ENCODE measurements around the gene PPIP5K2. TPM values are rescaled to one million over a fixed set of nuclear protein-coding genes. Genes with fewer than 3 reads are reported as not detected.

PPIP5K2 gene
- total and polyA plus RNA-seq, 2 of the 8 experiments (the other 6 are each of a cell fraction or from before 2014, with no cell fraction given): 14.8 to 46.6 TPM

GRCh38 chr5:103126557-103126956 lies 6.5 kb downstream of the PPIP5K2 start (continued):
- TF ChIP-seq, protein P1, sequence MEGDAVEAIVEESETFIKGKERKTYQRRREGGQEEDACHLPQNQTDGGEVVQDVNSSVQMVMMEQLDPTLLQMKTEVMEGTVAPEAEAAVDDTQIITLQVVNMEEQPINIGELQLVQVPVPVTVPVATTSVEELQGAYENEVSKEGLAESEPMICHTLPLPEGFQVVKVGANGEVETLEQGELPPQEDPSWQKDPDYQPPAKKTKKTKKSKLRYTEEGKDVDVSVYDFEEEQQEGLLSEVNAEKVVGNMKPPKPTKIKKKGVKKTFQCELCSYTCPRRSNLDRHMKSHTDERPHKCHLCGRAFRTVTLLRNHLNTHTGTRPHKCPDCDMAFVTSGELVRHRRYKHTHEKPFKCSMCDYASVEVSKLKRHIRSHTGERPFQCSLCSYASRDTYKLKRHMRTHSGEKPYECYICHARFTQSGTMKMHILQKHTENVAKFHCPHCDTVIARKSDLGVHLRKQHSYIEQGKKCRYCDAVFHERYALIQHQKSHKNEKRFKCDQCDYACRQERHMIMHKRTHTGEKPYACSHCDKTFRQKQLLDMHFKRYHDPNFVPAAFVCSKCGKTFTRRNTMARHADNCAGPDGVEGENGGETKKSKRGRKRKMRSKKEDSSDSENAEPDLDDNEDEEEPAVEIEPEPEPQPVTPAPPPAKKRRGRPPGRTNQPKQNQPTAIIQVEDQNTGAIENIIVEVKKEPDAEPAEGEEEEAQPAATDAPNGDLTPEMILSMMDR (IDR thresholded peaks at IDR 0.05; ENCODE audit: control extremely low read depth in 1 of 3, insufficient read depth in 1 of 3, low read depth in 1 of 3, low read length in 3 of 3): no peak
- TF ChIP-seq EGR1 (IDR thresholded peaks at IDR 0.05; ENCODE audit: borderline replicate concordance, low read depth, low read length) (no peak), SP2 (IDR thresholded peaks at IDR 0.05; ENCODE audit: low read length) (no peak), GABPA (IDR thresholded peaks at IDR 0.05; ENCODE audit: borderline replicate concordance, insufficient read depth, low read length) (no peak), GTF2F1 (IDR thresholded peaks at IDR 0.05; ENCODE audit: borderline replicate concordance, low read depth, low read length) (no peak)

Data from H1 (cell line).